Measurements from ENCODE around the gene TVP23A.

DNA sequence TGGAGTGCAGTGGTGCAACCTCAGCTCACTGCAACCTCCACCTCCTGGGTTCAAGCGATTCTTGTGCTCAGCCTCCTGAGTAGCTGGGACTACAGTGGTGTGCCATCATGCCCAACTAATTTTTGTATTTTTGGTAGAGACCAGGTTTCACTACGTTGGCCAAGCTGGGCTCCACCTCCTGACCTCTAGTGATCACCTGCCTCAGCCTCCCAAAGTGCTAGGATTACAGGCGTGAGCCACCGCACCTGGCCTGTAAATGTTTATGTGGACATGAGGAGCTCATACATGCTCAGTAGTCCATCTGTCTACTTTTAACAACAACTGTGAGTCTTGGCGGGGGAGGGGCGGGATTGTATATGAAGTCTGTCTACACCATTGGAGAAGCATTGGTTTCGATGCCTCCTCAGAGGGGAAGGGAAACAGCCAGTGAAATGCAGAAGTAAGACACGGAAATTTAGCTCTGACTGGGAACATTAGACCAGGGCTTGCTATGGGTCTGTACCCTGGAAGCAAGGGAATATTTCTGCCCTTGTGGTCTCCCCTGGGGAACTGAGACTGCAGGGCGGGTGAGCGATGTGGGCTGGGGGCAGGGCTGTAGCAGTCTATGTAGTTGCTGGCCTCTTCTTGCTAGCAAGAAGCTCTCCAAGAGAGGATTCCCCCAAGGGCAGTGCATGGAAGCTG, 65.6 kb downstream of the TVP23A start:
- TF ChIP-seq POLR2A (IDR thresholded peaks at IDR 0.05; ENCODE audit: low read depth, low read length) (no peak), MTA3 (IDR thresholded peaks at IDR 0.05; ENCODE audit: borderline replicate concordance, low read length) (peak; percentile 86; the same call in 1 of the 2 replicates)
- TF ChIP-seq, protein P1, sequence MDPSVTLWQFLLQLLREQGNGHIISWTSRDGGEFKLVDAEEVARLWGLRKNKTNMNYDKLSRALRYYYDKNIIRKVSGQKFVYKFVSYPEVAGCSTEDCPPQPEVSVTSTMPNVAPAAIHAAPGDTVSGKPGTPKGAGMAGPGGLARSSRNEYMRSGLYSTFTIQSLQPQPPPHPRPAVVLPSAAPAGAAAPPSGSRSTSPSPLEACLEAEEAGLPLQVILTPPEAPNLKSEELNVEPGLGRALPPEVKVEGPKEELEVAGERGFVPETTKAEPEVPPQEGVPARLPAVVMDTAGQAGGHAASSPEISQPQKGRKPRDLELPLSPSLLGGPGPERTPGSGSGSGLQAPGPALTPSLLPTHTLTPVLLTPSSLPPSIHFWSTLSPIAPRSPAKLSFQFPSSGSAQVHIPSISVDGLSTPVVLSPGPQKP (IDR thresholded peaks at IDR 0.05; ENCODE audit: low read depth, low read length), result no peak
- TF ChIP-seq, protein P2, sequence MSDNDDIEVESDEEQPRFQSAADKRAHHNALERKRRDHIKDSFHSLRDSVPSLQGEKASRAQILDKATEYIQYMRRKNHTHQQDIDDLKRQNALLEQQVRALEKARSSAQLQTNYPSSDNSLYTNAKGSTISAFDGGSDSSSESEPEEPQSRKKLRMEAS (IDR thresholded peaks at IDR 0.05; ENCODE audit: low read depth, low read length), result no peak
